Brain microvascular endothelial cell (primary cell): ENCODE measurements around the gene TRAPPC10.

ENCODE experiments used
- DNase-seq: peaks from one replicate; pipeline ENCODE4 v3.0.0-alpha.2; 2020
- H3K27ac ChIP-seq: fragments of 250-450 bp; sonication (Bioruptor Pico); 2 replicates; pipeline ENCODE4 v1.5.1; 2020; ENCODE audit warnings: mild to moderate bottlenecking, moderate library complexity
- H3K27me3 ChIP-seq: fragments of 250-450 bp; sonication (Bioruptor Pico); replicated peaks from 2 replicates; pipeline ENCODE4 v1.5.1; 2020; ENCODE audit warnings: mild to moderate bottlenecking
- H3K36me3 ChIP-seq: fragments of 250-450 bp; sonication (Bioruptor Pico); replicated peaks from 2 replicates; pipeline ENCODE4 v1.5.1; 2020; ENCODE audit warnings: mild to moderate bottlenecking
- H3K4me3 ChIP-seq: 2 replicates; pipeline ENCODE4 v1.5.1; 2011; ENCODE audit warnings: low read depth, mild to moderate bottlenecking, control low read depth, low read length, moderate library complexity
- in situ Hi-C: cut with HindIII; loops from 2 replicates; pipeline ENCODE4 v1.10.0; 2017; ENCODE audit warnings: low sequenced_read_pairs, low pct_ligation_motif_present
- TF ChIP-seq, protein P1 (sequence below): IDR thresholded peaks from 2 replicates; pipeline ENCODE4 v1.5.1; 2011; ENCODE audit warnings: low read depth, mild to moderate bottlenecking, moderate library complexity, low read length, control low read depth, inconsistent platforms; ENCODE audit errors: missing control alignments

Gene TRAPPC10

DNA sequence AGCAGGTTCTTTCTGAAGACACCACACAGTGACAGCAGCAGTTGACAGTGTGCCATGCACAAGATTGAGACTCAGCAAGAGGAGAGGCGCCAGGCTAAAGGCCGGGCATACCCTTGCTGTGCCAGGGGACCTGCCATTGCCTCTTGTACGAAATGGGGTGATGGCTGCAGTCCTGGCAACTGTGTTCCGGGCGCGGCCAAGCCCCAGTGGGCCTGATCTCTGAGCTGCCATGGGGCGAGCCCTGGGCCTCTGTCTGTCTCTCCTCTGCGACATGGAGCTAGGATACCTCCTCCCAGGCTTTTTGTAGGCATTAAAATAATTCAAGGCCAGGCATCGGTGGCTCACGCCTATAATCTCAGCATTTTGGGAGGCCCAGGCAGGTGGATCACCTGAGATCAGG lies 9.6 kb upstream of the TRAPPC10 start:
- DNase-seq, result no peak
- in situ Hi-C loops, result no loop called here
- no peak overlapping the region for H3K4me3 ChIP-seq
- no peak overlapping the region for H3K27ac ChIP-seq
- H3K27me3 ChIP-seq, result no peaks in the 10 kb centered on the region
- H3K36me3 ChIP-seq, result no peaks in the 10 kb centered on the region
- TF ChIP-seq, protein P1, sequence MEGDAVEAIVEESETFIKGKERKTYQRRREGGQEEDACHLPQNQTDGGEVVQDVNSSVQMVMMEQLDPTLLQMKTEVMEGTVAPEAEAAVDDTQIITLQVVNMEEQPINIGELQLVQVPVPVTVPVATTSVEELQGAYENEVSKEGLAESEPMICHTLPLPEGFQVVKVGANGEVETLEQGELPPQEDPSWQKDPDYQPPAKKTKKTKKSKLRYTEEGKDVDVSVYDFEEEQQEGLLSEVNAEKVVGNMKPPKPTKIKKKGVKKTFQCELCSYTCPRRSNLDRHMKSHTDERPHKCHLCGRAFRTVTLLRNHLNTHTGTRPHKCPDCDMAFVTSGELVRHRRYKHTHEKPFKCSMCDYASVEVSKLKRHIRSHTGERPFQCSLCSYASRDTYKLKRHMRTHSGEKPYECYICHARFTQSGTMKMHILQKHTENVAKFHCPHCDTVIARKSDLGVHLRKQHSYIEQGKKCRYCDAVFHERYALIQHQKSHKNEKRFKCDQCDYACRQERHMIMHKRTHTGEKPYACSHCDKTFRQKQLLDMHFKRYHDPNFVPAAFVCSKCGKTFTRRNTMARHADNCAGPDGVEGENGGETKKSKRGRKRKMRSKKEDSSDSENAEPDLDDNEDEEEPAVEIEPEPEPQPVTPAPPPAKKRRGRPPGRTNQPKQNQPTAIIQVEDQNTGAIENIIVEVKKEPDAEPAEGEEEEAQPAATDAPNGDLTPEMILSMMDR, result no peak

DNA sequence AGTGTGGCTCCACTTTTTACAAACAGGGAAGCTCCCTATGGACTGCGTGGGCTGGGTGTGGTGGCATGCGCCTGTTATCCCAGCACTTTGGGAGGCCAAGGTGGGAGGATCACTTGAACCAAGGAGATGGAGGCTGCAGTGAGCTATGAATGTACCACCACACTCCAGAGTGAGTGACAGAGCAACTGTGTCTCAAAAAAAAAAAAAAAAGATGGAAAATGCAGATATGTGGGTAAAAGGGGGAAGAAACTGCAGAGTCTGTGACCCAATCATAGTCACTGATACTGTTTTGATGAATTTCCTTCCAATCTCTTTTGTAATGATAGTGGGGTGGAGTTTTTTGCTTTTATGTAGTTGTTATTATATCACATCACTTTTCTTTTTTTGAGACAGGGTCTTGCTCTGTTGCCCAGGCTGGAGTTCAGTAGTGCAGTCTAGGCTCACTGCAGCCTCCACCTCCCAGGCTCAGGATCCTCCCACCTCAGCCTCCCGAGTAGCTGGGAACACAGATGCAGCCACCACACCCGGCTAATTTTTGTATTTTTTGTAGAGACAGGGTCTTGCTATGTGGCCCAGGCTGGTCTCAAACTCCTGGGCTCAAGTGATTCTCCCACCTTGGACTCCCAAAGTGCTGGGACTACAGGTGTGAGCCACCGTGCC lies 8.7 kb upstream of the TRAPPC10 start:
- TF ChIP-seq, protein P1, result no peak
- DNase-seq, result no peak
- H3K27ac ChIP-seq, result no peak overlapping the region
- H3K4me3 ChIP-seq, result no peak overlapping the region
- H3K36me3 ChIP-seq, result no peaks in the 10 kb centered on the region
- in situ Hi-C loops, result no loop called here
- H3K27me3 ChIP-seq, result no peaks in the 10 kb centered on the region

DNA sequence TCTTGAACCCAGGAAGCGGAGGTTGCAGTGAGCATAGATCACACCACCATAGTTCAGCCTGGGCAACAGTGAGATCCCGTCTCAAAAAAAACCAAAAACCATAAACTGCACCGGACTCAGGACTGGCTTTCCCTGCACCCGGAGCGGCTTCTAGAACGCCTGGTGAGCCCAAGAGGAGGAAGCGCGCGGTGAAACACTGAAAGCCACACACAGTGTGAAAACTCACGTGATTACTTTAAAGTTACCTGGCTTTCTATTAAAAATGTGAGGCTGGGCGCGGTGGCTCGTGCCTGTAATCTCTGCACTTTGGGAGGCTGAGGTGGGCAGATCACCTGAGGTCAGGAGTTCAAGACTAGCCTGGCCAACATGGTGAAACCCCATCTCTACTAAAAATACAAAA lies 7.0 kb upstream of the TRAPPC10 start:
- H3K36me3 ChIP-seq, result no peaks in the 10 kb centered on the region
- in situ Hi-C loops, result no loop called here
- no peak overlapping the region for H3K27ac ChIP-seq
- no peak overlapping the region for H3K4me3 ChIP-seq
- TF ChIP-seq, protein P1, result no peak
- H3K27me3 ChIP-seq, result no peaks in the 10 kb centered on the region
- DNase-seq, result no peak

DNA sequence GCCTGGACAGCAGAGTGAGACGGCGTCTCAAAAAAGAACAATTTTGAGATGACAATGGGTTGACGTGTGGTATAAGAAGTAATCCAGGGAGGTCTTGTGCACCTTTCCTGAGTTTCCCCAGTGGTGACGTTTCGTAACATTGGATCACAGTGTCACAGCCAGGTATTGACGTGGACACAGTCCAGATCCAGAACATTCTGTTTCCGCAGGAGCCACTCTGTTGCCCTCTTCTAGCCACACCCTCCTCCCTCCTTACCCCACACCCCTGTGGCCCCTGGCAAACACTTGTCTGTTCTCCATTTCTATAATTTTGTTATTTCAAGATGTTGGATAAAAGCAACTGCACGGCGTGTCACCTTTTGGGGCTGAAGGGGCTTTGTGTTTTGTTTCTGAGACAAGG lies 6.5 kb upstream of the TRAPPC10 start:
- in situ Hi-C loops, result no loop called here
- Histone ChIP-seq H3K27ac (peak overlapping the region; percentile 93), H3K36me3 (no peaks in the 10 kb centered on the region), H3K4me3 (no peak overlapping the region), H3K27me3 (no peaks in the 10 kb centered on the region)
- no peak for DNase-seq
- TF ChIP-seq, protein P1, result no peak

DNA sequence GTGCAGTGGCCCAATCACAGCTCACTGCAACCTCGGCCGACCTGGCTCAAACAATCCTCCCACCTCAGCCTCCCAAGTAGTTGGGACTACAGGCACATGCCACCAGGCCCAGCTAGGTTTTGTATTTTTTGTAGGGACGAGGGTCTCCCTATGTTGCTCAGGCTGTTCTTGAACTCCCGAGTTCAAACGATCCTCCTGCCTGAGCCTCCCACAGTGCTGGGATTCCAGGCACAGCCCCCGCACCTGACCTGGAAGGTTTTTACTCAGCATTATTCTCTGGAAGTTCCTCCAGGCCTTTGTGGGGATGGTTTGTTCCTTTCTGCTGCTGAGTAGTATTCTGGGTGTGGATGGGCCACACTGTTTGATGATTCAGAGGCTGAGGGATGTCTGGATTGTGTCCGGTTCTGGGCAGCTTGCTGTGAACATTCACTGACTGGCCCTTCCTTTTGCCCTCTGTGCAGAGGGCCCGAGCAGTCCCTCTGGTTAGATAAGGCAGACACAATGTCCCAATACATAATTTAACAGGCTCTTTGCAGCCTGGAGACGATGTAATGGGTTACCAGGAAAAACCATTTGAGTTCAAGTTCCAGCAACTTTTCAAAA lies 6.0 kb upstream of the TRAPPC10 start:
- Histone ChIP-seq H3K36me3 (no peaks in the 10 kb centered on the region), H3K27me3 (no peaks in the 10 kb centered on the region), H3K27ac (peak overlapping the region; percentile 93), H3K4me3 (no peak overlapping the region)
- TF ChIP-seq, protein P1, result no peak
- DNase-seq, result peak; percentile 96
- in situ Hi-C loops, result no loop called here

DNA sequence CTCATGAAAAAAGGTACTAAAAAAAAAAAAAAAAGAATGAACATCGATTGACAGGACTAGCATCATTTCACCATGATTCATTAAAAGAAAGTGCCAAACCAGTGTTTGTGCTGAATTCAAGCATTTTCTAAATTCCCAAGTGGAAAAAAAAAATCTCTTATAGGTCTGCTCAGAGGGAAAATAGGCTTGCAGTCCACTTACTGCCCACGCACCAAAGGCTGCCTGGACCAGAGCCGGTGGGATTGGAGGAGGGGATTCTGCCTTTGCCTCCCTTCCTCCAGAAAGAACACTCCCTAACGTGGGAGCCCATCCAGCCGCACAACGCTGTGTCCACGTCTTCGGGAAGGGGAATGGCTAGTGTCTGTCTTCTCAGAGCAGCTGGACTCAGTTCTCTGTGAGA lies 5.5 kb upstream of the TRAPPC10 start:
- H3K36me3 ChIP-seq, result no peaks in the 10 kb centered on the region
- peak overlapping the region; percentile 93 for H3K27ac ChIP-seq
- H3K27me3 ChIP-seq, result no peaks in the 10 kb centered on the region
- in situ Hi-C loops, result no loop called here
- TF ChIP-seq, protein P1, result no peak
- DNase-seq, result peak; percentile 52
- H3K4me3 ChIP-seq, result no peak overlapping the region
